Activated T-cell treated with anti-CD3 and anti-CD28 coated beads, Interleukin-2, amount 50 U/mL, for 1 hour (primary cell): Measurements from ENCODE around the gene CSH1.
A peak's percentile ranks its signal among the peaks of the same experiment; 100 is the strongest.
"Not testable (repeated sequence)": the region's sequence is repeated elsewhere in the genome, so short reads cannot be mapped to it uniquely, and the experiment has no call there.

Experiments used
- DNase-seq: peaks from one replicate; pipeline ENCODE4 v3.0.0-alpha.2; 2020

The CSH1 gene

DNA sequence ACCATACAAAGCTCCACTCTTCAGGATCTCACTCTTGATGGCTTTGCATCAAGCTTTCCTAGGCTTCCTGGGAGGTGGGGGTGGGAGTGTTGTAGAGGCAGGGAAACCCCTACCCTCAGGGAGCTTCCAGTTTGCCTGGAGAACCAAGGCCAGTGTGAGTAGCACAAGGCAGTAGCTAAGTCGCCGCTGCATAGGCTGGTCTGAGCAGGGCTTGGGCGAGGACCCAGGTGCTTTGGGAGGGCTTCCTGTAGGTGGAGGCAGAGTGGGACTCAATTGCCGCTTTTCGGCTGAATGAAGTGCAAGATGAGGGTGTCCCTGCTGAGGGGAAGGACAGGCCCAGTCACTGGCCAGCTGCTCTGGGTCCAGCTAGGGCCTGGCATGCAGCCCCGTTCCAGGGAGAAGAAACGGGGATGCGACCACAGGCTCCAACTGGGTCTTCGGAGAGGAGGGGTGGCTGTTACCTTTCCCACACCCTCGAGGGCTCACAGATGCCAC is 31.8 kb upstream of the CSH1 start:
- no peak for DNase-seq

DNA sequence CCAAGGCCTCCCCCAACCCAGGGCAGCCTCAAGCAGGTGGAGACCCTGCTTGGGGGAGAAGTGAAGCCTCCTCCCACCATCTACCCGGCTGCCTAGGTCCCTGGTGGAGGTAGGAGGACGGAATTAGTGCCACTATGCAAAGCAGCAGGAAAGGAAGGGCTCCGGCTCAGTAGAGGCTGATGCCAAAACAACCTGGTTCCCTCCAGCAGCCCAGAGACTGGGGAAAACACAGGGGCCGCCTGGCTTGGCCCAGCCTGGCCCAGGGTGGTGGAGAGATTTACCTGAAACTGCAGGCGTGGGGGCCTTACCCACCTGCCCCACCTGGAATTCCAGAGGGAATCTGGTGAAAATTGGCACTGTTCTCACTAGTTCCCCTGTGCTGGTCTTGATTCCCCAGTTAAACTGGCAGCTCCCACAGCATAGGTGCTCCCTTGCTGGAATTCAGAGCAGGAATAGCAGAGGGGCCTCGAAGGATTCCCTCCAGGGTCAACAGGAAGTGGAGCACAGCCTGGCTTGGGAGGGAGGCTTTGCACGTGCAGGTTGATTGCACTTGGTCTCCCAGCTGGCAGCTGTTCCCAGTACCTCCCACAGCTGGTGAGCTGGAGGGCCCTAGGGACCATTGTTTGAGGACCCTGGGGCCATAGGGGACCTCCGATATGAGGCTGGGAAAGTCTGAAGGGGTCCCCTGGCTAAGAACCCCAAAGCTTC is 31.2 kb upstream of the CSH1 start:
- DNase-seq, result no peak

DNA sequence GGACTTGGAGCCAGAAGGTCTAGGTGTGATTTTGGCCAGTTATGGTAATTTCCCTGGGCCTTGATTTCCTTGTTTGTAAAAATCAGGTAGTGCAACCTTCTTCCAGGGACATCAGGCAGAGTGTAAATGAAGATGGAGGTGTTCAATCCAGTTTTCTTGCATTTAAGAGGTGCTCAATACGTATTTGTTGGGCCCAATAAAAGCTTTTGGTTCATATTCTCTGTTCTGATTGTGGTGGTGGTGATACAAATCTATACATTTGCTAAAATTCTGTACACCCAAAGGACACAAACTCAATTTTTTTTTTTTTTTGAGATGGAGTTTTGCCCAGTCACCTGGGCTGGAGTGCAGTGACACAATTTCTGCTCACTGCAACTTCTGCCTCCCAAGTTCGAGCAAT is 29.8 kb upstream of the CSH1 start:
- DNase-seq, result no peak

DNA sequence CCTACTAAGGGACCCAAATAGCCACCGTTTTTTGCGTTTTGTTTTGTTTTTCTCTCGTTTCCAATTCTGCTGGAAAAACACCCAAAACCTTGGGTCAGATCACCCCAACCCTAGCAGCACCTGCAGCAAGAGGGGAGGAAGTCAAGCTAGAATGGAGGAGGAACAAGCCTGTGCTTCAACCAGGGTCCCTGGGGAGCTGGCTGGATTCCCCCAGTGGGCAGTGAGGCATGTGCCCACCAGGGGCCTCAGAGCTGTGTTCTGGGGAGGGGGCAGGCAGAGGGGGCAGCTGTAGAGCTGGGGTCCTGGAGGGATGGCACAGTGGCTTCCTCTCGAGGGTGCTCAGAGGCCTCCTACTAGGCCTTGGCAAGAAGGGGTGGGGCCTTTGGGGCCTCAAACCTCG is 29.2 kb upstream of the CSH1 start:
- DNase-seq, result no peak

DNA sequence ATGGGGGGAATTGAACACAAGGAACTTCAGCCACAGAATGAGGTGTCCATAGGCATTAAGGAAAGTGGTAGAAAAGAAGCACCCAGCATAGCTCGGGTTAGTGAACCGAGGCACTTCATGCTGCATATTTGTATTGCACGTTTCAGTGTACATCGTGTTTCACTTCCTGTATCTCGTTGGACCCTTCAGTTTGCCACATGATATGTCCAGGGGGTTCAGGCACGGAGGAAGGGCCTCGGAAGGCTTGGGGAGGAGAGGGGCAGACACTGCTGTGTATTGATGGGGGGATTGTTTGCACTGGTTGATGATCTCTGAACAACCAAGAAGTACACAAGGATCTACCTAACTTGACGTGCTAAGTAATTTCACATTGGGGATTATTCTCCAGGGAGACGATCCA is 26.0 kb upstream of the CSH1 start:
- not testable (repeated sequence) for DNase-seq

DNA sequence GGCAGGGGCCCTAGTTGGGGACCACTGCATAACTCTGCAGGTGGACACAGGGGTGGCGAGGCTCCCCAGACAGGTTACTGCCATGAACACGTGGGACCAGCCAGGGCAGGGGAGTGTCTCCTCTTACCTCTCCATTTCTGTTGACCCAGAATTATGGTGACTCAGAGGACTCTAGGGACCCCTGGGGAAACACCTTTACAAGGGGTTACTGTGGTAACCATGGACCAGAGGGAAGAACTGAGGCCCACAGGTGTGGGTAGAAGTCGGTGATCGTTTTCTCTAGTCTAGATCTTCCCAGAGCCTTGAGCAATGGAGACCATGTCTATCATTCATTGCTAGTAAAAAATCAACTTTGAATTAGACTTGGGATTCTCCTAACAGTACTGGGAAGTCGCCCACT is 24.4 kb upstream of the CSH1 start:
- DNase-seq, result not testable (repeated sequence)

DNA sequence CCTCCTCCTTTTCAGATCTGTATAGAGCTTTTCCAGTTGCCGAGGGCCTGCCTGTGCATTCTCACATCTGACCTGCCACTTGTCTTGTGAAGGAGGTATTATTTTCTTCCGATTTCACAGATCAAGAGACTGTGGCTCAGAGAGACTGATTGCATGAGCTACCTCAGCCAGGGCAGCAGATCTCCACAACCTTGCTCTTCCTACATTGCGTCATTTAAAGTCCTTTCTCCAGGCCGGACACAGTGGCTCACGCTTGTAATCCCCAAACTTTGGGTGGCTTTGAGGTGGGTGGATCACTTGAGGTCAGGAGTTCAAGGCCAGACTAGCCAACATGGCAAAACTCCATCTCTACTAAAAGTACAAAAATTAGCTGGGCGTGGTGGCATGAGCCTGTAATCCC is 23.7 kb upstream of the CSH1 start:
- not testable (repeated sequence) for DNase-seq

DNA sequence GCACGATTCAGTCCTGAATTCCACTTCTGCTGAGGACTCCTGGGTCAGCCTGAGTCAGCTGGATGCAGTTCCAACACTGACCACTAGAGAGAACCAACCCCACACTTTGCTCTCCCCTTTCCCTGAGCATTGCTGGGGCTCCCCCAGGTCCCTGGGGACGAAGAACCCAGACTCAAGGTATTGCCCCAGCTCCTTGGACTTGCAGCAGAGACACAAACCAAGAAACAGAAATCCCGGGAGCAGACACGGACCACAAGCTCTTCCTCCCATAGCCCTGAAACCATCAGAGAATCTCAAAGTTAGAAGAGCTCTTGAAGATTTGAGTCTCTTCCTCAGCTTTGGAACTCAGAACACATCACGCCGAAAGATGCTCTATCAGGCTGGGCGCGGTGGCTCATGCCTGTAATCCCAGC is 22.9 kb upstream of the CSH1 start:
- DNase-seq, result peak; percentile 72

DNA sequence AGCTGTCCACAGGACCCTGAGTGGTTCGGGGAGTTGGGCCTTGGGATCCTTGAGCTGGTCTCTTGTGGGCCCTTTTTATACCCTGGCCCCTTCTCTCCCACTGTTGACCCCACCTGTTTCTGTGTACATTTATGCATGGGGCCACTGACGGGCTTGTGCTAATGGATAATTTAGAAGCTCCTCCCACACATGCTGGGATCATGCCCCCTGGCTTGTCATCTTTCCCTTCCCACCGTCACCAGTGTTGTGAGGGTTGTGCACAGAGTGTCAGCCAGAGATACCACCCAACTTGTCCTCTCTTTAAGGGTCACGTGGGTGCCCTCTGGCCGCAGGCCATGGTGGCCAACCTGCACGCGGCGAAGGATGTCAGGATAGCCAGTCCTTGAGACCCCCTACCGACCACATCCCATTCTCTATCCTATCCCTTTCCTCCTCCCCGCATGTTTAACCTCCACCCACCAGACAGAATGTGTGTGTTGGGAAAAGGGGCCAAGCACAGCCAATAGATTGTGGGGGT is 22.5 kb upstream of the CSH1 start, which contains the start of gene GH1:
GH1 (minus strand) TSS at position 51 of the 517 bp plus-strand sequence. CDS start 63 bp downstream, outside the sequence.
- not testable (repeated sequence) for DNase-seq

DNA sequence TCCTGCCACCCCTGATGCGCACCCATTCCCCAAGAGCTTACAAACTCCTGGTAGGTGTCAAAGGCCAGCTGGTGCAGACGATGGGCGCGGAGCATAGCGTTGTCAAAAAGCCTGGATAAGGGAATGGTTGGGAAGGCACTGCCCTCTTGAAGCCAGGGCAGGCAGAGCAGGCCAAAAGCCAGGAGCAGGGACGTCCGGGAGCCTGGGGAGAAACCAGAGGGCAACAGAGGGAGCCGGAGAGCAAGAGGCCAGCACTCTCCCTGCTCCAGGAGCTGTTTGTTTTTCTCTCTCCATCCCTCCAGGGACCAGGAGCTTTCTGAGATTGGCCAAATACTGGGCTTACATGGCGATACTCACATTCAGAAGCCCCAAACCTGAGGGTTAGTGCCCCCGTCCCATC is 21.9 kb upstream of the CSH1 start:
- DNase-seq, result no peak

DNA sequence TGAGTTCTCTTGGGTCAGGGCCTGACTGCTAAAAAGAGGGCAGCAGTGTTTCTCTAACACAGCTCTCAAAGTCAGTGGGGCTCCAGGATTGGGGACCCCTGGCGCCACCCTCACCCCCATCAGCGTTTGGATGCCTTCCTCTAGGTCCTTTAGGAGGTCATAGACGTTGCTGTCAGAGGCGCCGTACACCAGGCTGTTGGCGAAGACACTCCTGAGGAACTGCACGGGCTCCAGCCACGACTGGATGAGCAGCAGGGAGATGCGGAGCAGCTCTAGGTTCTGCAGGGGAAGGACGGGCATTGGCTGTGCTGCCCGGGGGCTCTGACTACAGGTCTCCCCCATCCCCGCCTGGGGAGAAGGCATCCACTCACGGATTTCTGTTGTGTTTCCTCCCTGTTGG is 21.3 kb upstream of the CSH1 start:
- no peak for DNase-seq

DNA sequence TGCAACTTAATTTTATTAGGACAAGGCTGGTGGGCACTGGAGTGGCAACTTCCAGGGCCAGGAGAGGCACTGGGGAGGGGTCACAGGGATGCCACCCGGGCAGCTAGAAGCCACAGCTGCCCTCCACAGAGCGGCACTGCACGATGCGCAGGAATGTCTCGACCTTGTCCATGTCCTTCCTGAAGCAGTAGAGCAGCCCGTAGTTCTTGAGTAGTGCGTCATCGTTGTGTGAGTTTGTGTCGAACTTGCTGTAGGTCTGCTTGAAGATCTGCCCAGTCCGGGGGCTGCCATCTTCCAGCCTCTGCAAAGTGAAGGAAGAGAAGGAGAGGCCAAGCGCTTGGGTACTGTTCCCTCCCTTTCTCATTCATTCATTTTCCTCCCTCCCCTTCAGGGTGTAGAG is 20.8 kb upstream of the CSH1 start:
- DNase-seq, result not testable (repeated sequence)

DNA sequence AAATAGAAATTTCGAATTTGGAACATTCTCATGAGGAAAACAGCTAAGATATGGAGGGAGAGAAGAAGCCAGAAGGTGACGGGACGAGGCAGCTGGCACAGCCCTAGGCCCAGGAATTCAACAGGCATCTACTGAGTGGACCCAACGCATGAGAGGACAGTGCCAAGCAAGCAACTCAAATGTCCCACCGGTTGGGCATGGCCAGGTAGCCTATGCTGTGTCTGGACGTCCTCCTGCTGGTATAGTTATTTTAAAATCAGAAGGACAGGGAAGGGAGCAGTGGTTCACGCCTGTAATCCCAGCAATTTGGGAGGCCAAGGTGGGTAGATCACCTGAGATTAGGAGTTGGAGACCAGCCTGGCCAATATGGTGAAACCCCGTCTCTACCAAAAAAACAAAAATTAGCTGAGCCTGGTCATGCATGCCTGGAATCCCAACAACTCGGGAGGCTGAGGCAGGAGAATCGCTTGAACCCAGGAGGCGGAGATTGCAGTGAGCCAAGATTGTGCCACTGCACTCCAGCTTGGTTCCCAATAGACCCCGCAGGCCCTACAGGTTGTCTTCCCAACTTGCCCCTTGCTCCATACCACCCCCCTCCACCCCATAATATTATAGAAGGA is 20.3 kb upstream of the CSH1 start:
- no peak for DNase-seq

DNA sequence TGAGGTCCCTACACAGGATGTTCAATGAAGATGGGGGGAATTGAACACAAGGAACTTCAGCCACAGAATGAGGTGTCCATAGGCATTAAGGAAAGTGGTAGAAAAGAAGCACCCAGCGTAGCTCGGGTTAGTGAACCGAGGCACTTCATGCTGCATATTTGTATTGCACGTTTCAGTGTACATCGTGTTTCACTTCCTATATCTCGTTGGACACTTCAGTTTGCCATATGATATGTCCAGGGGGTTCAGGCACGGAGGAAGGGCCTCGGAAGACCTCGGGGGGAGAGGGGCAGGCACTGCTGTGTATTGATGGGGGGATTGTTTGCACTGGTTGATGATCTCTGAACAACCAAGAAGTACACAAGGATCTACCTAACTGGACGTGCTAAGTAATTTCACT is 19.4 kb upstream of the CSH1 start:
- DNase-seq, result not testable (repeated sequence)

DNA sequence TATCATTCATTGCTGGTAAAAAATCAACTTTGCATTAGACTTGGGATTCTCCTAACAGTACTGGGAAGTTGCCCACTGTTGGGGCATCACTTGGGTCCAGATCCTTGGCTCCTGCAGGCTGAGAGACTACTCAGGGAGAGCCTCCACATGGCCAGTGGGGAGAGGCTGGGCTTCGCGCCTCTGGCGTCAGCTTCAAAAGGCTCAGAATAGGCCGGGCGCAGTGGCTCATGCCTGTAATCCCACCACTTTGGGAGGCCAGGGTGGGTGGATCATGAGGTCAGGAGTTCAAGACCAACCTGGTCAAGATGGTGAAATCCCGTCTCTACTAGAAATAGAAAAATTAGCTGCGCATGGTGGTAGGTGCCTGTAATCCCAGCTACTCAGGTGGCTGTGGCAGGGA is 18.1 kb upstream of the CSH1 start:
- no peak for DNase-seq

DNA sequence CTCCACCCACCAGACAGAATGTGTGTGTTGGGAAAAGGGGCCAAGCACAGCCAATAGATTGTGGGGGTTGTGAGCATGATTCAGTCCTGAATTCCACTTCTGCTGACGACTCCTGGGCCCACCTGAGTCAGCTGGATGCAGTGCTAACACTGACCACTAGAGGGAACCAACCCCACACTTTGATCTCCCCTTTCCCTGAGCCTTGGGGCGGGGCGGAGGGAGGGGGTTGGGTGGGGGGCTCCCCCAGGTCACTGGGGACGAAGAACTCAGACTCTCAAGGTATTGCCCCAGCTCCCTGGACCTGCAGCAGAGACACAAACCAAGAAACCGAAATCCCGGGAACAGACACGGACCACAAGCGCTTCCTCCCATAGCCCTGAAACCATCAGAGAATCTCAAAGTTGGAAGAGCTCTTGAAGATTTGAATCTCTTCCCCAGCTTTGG is 15.3 kb upstream of the CSH1 start:
- DNase-seq, result peak; percentile 67

DNA sequence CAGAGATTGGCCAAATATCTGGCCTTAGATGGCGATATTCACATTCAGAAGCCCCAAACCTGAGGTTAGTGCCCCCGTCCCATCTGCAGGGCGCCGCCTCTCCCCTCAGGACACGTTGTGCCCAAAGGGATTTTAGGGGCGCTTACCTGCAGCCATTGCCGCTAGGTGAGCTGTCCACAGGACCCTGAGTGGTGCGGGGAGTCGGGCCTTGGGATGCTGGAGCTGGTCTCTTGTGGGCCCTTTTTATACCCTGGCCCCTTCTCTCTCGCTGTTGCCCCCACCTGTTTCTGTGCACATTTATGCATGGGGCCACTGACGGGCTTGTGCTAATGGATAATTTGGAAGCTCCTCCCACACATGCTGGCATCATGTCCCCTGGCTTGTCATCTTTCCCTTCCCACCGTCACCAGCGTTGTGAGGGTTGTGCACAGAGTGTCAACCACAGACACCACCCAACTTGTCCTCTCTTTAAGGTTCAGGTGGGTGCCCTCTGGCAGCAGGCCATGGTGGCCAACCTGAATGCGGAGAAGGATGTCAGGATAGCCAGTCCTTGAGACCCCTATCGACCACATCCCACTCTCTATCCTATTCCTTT is 14.8 kb upstream of the CSH1 start, which contains the start of gene CSHL1:
CSHL1 (minus strand) TSS at position 218 of the 595 bp plus-strand sequence; CDS start at position 156, 62 bp downstream.
- no peak for DNase-seq

DNA sequence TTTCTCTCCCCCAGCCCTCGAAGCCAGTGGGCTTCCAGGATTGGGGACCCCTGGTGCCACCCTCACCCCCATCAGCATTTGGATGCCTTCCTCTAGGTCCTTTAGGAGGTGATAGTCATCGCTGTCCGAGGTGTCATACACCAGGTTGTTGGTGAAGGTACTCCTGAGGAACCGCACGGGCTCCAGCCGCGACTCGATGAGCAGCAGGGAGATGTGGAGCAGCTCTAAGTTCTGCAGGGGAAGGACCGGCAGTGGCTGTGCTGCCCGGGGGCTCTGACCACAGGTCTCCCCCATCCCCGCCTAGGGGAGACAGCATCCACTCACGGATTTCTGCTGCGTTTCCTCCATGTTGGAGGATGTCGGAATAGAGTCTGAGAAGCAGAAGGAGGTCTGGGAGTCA is 13.7 kb upstream of the CSH1 start:
- peak; percentile 10 for DNase-seq

DNA sequence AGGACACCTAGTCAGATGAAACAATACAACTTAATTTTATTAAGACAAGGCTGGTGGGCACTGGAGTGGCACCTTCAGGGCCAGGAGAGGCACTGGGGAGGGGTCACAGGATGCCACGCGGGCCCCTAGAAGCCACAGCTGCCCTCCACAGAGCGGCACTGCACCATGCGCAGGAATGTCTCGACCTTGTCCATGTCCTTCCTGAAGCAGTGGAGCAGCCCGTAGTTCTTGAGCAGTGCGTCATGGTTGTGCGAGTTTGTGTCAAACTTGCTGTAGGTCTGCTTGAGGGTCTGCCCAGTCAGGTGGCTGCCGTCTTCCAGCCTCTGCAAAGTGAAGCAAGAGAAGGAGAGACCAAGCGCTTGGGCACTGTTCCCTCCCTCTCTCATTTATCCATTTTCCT is 13.2 kb upstream of the CSH1 start:
- not testable (repeated sequence) for DNase-seq

DNA sequence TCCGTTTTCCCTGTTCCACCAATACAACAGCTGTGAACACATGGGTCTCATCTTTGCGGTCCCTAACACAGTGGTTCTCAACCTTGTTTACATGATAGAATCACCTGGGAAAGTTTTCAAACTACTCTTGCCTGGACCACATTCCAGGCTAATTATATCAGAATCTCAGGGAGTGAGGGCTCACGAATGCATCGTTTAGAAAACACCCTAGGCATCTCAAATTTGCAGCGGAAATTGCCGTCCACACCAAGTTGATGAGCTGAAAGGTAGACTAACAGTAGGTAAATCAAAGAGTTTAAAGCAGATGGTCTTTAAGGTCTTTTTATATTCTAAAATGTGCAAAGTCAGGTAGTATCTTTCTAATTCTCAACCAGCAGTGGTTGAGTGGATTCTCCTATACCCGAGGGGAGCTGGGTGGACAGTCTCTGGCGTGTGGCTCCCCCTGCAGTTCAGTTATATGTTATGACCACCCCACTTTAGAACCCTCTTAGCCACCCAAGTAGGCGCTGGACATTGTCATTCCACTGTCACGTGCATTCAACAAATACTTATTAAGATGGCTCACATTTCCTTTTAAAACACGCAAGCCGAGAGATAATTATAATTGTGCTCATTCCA is 10.9 kb upstream of the CSH1 start:
- DNase-seq, result not testable (repeated sequence)

DNA sequence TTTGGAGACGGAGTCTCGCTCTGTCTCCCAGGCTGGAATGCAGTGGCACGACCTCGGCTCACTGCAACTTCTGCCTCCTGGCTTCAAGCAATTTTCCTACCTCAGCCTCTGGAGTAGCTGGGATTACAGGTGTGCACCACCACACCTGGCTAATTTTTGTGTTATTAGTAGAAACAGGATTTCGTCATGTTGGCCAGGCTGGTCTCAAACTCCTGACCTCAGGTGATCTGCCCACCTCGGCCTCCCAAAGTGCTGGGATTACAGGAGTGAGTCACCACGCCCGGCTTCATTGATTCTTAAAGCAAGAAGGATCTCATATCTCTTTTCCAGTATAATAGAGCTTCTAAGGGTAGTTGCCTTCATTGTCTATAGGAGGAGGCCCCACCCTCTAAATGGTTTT is 8.4 kb upstream of the CSH1 start:
- DNase-seq, result not testable (repeated sequence)

DNA sequence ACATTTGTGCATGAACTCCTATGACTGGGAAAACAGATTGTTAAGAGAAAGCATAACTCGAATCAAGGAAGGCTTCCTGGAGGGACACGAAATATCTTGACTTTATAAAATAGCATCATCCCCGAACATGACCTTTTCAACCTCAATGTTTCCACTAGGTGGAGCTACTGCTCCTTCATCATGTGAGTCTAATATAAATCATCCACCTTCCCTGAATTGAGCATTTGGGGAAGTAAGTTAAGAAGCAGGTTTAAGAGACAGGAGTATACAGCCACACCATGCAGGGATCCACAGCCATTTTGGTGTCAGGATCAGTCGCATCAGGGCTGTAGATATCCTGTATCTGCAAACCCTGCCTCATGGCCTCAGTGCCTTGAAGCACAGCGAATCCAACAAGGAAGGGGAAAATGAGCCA is 7.4 kb upstream of the CSH1 start:
- DNase-seq, result not testable (repeated sequence)

DNA sequence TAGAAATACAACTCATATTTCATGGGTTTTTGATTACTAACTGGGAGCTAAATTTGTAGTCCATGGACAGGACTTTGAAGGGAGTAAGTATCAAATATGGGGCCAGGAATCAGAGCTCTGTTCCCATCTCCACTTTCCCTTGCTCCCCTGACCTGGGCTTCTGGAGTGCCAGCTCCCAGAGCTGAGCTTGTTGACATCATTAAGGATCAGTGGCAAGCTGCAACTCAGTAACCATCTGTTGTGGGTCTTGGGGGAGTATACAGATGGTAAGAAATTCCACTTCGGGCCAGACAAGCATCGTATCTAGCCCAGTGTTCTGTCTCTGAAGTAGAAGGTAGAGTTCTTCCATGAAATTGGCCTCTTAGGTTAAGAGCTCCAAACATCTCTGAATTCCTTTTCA is 5.6 kb upstream of the CSH1 start:
- not testable (repeated sequence) for DNase-seq
